GM18507 (cell line): ENCODE results near the gene FHOD3.

ENCODE experiments used
- DNase-seq: peaks from one replicate; pipeline ENCODE4 v3.0.0; 2011; ENCODE audit warnings: low read depth; ENCODE audit not compliant: insufficient read length; ENCODE audit errors: extremely low spot score
- FAIRE-seq: peaks from 2 replicates; lab custom pipeline; 2011; peaks lifted over from hg19 to GRCh38; lab: Jason Lieb, UNC

FHOD3 gene

DNA sequence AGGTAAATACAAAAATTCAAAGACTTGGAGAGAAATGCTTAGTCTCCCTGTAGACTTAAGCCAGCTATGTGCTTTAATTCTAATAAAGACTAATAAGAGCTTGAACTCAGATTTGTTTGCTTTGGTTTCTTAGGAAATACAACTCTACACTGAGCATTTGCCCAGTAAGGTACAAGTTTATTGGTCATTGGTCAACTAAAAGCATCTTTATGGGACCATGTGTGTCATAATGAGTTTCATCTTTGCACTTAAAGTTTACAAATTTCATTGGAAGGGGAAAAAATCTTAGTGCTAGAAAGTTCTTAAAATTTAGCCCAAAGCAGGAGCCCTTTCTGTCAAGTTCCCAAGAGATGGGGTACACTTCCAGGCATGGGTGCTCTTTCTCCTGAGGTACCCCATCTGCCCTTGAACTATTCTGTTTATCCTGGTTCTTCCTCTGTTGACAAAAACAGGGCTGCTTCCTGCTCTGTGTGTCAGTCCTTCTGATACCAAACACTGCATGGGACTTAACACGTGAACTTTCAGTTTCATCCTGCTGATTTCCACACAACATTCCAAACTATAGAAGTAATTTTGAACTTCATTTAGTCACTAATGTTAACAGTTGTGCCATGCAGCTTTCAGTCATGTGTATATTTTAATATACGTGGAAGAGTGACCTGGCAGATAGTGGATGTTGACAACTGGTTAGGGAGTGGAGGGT is 331.1 kb downstream of the FHOD3 start:
- DNase-seq (no peak), FAIRE-seq (no peak)

DNA sequence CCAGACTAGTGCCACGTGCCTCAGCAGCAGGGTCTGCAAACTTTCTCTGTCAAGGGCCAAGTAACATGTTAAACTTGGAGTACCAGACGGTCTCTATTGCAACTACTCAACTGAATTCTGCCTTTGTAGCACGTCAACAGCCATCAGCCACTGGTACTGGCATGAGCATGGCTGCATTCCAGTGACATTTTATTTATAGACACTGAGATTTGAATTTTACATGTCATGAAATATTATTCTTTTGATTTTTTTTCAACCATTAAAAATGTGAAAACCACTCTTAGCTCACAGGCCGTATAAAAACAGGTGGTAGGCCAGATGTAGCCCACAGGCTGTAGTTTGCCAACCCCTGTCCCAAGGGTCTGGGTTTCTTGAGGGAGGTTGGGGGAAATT is 331.6 kb downstream of the FHOD3 start:
- no peak for FAIRE-seq
- DNase-seq, result no peak

GRCh38 chr18:36629836-36630235 is 332.3 kb downstream of the FHOD3 start:
- FAIRE-seq (no peak), DNase-seq (no peak)

DNA sequence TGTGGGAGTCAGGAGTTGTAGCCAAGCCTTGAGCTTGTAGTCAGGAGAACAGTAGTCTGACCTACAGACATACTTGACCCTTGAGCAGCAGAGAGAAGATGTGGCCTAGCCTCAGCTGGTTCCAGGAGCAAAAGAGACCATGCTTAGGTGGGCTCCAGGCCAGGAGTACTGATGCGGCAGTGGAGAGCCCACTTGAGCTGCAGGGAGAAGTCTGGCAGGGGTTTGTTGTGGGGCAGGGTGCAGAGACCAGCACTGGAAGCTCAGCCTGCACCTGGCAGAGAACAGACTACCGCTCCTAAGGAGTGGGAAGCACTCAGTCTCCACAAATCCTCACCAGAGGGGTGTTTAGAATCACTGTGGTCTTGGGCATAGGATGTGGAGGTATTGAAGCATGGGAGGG is 333.4 kb downstream of the FHOD3 start:
- DNase-seq, result no peak
- no peak for FAIRE-seq

GRCh38 chr18:36633961-36634412 is 336.5 kb downstream of the FHOD3 start:
- DNase-seq, result no peak
- peak; percentile 68 for FAIRE-seq

- FAIRE-seq (no peak), DNase-seq (no peak)
Observed at GRCh38 chr18:36634573-36635216, 337.2 kb downstream of the FHOD3 start.

- FAIRE-seq (peak; percentile 93), DNase-seq (no peak)
Observed at GRCh38 chr18:36635414-36636096, 338.0 kb downstream of the FHOD3 start.

GRCh38 chr18:36636237-36636817 is 338.8 kb downstream of the FHOD3 start:
- DNase-seq (no peak), FAIRE-seq (no peak)

DNA sequence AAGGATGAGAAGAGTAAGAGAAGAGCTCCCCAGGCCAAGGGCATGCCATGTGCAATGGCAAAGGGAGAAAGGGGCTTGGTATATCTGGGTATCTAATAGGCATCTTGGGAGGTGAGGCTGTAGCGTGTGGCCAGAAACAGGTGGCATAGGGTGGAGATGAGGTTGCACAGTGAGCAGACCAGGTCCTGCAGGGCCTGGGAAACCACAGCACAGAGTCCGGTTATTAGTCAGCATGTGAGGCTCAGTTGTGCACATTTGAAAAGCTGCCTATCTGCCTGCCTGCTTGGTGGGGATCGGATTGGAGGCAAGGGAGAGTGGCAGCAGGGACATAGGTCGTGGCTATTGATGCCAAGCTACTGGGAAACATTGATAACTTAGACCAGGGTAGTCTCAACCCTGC is 340.7 kb downstream of the FHOD3 start:
- FAIRE-seq (peak; percentile 99), DNase-seq (peak; percentile 62)

DNA sequence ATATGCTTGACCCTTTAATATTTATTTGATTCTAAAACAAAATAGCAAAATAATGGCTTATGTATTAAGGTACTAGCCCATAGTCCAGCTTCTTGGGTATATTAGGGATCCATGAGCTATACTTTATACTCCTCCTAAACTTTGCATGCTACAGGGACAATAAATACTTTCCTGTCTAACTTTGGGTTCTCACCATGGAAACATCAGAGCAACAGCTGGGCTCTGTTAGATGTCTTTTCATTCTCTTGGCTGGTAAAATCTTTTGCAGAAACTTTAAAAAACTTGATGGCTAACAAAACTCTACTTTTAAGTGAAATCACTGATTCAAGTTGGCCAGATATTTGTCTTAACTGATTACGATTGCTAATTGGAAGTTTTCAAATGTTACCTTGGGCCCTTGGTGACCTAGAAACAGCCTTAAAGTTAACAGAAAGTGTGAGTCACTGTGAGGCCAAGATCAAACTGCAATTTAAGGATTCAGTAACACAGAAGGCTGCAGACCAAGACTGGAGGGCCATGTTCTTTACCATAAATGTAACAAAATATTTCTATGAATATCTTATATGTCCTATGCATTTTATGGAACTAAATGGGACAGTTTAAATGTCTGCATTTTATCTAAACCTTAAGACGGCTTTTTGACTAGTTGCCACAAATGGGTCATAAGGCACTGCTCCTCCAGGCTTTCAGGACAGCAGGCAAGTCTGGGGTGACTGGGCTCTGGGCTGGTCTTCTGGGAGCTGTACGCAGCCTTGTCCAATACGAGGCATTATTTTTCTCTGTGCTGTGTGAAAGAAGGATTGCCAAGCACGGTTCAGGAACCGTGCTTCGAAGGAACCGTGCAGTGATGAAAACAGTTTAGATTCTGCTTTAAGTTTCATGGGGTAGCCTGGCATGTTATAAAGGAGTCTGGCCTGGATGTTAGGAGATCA is 342.8 kb downstream of the FHOD3 start:
- FAIRE-seq (no peak), DNase-seq (no peak)

DNA sequence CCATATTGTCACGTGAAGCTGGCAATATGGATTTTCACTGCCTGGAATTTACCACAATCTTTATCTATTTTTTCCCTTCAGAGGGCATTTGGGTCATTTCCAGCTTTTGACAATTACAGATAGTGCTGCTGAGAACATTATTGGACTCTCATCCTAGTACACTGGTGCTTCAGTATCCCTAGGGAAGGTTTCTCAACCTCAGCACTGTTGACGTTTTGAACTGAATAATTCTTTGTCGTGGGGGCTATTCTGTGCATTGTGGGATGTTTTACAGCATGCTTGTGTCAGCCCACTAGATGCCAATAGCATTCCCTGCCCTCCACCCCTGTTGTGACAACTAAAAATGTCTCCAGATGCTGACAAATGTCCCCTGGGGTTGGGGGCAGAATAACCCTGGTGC is 345.5 kb downstream of the FHOD3 start:
- DNase-seq, result no peak
- FAIRE-seq, result no peak

GRCh38 chr18:36648803-36649202 is 351.3 kb downstream of the FHOD3 start:
- no peak for DNase-seq
- no peak for FAIRE-seq

DNA sequence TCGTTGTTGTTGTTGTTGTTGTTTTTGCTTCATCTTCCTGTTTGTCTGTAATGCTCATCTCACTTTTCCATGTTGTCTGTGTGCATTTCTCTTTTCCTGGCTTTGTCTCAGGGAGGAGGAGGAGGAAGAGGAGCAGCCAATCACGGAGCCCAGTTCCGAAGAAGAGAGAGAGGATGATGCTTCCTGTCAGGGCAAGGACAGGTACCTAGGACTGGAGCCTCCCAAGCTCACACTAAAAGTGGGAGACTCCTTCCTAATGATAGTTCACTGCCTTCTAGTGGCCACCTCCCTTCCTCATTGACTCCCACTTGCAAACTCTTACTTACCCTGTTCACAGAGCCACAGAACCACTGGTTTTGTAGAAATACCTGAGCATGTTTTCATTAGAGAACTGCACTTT is 351.7 kb downstream of the FHOD3 start:
- DNase-seq (no peak), FAIRE-seq (no peak)

DNA sequence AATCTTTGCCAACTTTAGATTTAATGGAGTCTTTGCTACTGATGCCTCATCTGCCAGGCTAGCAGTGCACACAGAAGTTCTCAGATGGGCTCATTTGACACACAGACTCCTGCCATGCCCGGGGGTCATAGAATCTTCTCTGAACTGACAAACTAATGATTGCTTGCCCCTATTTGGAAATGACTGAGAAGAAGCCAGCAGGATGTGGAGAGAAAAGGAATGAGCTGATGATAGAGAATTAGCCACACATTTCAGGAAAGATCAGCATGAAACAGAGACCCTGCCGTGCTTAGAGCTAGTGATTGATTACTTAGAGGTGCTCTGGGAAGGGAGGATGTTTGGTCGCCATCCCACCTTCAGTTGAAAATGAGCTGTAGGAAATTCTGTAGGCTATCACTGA is 352.8 kb downstream of the FHOD3 start:
- DNase-seq (no peak), FAIRE-seq (no peak)

- peak; percentile 85 for FAIRE-seq
- DNase-seq, result no peak
Observed at GRCh38 chr18:36650906-36651305, 353.4 kb downstream of the FHOD3 start.

DNA sequence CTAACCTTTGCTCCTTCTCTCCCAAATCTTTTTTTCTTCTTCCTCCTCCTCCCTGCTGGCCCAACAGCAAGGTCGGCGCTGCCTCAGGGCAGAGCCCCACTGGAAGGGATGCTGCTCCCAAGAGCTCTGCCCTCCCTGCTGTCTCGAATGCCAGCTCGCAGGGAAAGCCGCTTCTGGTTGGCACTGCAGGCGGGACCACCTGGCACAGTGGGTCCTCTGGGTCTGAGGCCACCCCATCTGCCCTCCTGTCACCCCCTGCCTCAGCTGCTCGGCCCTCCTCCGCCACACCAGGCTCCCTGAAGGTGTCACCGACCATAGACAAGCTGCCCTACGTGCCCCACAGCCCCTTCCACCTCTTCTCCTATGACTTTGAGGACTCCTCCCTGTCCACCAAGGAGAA is 355.0 kb downstream of the FHOD3 start:
- DNase-seq (no peak), FAIRE-seq (no peak)

GRCh38 chr18:36653141-36653869 is 355.8 kb downstream of the FHOD3 start:
- no peak for DNase-seq
- no peak for FAIRE-seq

DNA sequence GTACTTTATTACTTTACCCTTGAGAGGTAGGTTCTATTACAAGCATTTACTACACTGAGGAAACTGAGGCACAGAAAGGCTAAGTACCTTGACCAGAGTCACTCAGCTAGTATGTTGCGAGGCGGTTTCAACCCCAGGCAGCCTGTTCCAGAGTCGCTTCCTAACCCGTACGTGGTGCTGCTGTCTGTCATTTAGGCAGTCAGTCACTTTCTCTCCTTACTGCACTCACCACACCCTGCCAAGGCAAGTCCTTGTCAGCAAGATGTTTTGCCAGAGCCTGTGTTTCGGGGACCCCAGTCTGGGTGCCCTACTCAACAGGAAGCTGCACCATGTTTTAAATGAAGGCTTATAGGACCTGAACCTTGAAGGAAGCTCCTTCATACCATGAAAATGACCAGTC is 356.4 kb downstream of the FHOD3 start:
- no peak for DNase-seq
- FAIRE-seq, result no peak

DNA sequence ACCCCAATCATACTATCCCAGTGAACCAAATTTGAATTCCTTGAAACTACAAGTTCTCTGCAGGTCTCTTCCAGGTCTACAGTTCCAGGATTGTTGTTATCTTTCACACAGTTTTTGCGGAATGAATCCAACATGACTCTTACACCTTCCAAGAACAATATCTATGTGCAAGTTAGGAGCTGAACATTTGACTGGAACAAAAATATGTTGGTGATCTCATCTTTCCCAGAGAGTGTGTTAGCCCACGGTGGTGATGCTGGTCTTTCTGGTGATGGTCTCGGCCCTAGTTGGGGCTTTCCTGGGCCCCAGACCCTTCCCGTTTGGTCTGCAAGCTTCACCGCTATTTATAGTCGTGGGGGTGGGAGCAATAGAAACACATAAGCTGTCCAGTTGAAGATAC is 357.6 kb downstream of the FHOD3 start:
- FAIRE-seq (no peak), DNase-seq (no peak)
